ENCODE measurements around the gene KCTD13. TPM values are rescaled to one million over a fixed set of nuclear protein-coding genes. Genes with fewer than 3 reads are reported as not detected.

KCTD13 gene
- total and polyA plus RNA-seq, 2 of the 8 experiments (the other 6 are each of a cell fraction or from before 2014, with no cell fraction given), result 9.2 to 10.8 TPM

GRCh38 chr16:29900888-29901606 lies 25.0 kb downstream of the KCTD13 start (continued):
- no peak for TF ChIP-seq CTBP2 (IDR thresholded peaks at IDR 0.05; ENCODE audit: borderline replicate concordance, insufficient read depth, insufficient read length, low read length)
- TF ChIP-seq SRF (IDR thresholded peaks at IDR 0.05; ENCODE audit: low read depth, low read length), result no peak
- no peak for TF ChIP-seq SIX5 (IDR thresholded peaks at IDR 0.05; ENCODE audit: low read depth, low read length)
- no peak for TF ChIP-seq HDAC2 (IDR thresholded peaks at IDR 0.05; ENCODE audit: borderline replicate concordance in 1 of 2, low read depth in 2 of 2, low read length in 2 of 2)

Measured in H1 (cell line).